ENCODE results near the gene THEMIS2.
A peak's percentile ranks its signal among the peaks of the same experiment; 100 is the strongest.

Gene THEMIS2

GRCh38 chr1:27885114-27885528, 12.8 kb downstream of the THEMIS2 start:
- peak in 1 of 56 donors; percentile 7 for DNase-seq

GRCh38 chr1:27885621-27886352, 13.4 kb downstream of the THEMIS2 start:
- no peak for DNase-seq

GRCh38 chr1:27886353-27886679, 14.0 kb downstream of the THEMIS2 start:
- no peak for DNase-seq

- no peak for DNase-seq
Measured at GRCh38 chr1:27886744-27887143, 14.4 kb downstream of the THEMIS2 start.

- DNase-seq, result peak in 1 of 56 donors; percentile 26
Measured at GRCh38 chr1:27887215-27888021, 15.1 kb downstream of the THEMIS2 start.

- peak in 2 of 56 donors; percentile 13 to 17 for DNase-seq
Measured at GRCh38 chr1:27889506-27889905, 17.2 kb downstream of the THEMIS2 start.

GRCh38 chr1:27891196-27891889, 19.0 kb downstream of the THEMIS2 start:
- peak in 6 of 56 donors; percentile 7 to 41 (median 16) for DNase-seq

- no peak for DNase-seq
Measured at GRCh38 chr1:27894521-27894920, 22.2 kb downstream of the THEMIS2 start.

- DNase-seq, result peak in 2 of 56 donors; percentile 13 to 26
Measured at GRCh38 chr1:27906759-27907158, 34.4 kb downstream of the THEMIS2 start.

- no peak for DNase-seq
Measured at GRCh38 chr1:27912429-27912828, 40.1 kb downstream of the THEMIS2 start.

- DNase-seq, result no peak
Measured at GRCh38 chr1:27915082-27915575, 42.8 kb downstream of the THEMIS2 start.

- no peak for DNase-seq
Measured at GRCh38 chr1:27922272-27922671, 49.9 kb downstream of the THEMIS2 start.

GRCh38 chr1:27928216-27928954, 56.0 kb downstream of the THEMIS2 start:
- no peak for DNase-seq

- DNase-seq, result no peak
Measured at GRCh38 chr1:27931184-27931583, 58.8 kb downstream of the THEMIS2 start.

GRCh38 chr1:27931759-27932158, 59.4 kb downstream of the THEMIS2 start:
- DNase-seq, result no peak

- DNase-seq, result no peak
Measured at GRCh38 chr1:27934818-27935549, 62.6 kb downstream of the THEMIS2 start, which contains the start of gene SMPDL3B. Gene SMPDL3B, plus strand, starts transcription at chr1:27935000. Its CDS starts 184 bp downstream, at chr1:27935184.

- DNase-seq, result no peak
Measured at GRCh38 chr1:27935721-27936120, 63.4 kb downstream of the THEMIS2 start.
